HepG2 (cell line): ENCODE results near the gene COQ7. TPM values are rescaled to one million over a fixed set of nuclear protein-coding genes. Genes with fewer than 3 reads are reported as not detected.

Experiments
- BRD4 ChIP-seq: sonication (generic); formaldehyde crosslinking; IDR thresholded peaks from 2 replicates; pipeline ENCODE4 v1.4.0; 2020; ENCODE audit warnings: missing genetic modification reagents
- CREB1 ChIP-seq, 2 experiments: fragments of 450-650 bp in 1 of 2; IDR thresholded peaks; 2 replicates each; pipeline ENCODE4 v1.6.1; 2016 to 2017; ENCODE audit warnings: control low read depth in 1 of 2, mild to moderate bottlenecking in 1 of 2, missing compliant biosample characterization in 1 of 2, missing genetic modification characterization in 1 of 2
- DMAP1 ChIP-seq: IDR thresholded peaks from 2 replicates; pipeline ENCODE4 v1.6.1; 2016
- EHMT2 ChIP-seq: fragments of 200-600 bp; sonication (generic); IDR thresholded peaks from 2 replicates; pipeline ENCODE4 v1.7.0; 2017; ENCODE audit warnings: antibody characterized with exemption, low read depth, low read length, borderline replicate concordance
- ELF3 ChIP-seq: IDR thresholded peaks from 2 replicates; pipeline ENCODE4 v1.6.1; 2016; ENCODE audit warnings: missing genetic modification reagents, missing compliant biosample characterization
- GPBP1L1 ChIP-seq: sonication (generic); formaldehyde crosslinking; IDR thresholded peaks from 2 replicates; pipeline ENCODE4 v1.5.0; 2020; ENCODE audit warnings: mild to moderate bottlenecking, missing genetic modification reagents
- HBP1 ChIP-seq: IDR thresholded peaks from 2 replicates; pipeline ENCODE4 v1.6.1; 2016; ENCODE audit warnings: low read depth, control low read depth
- HOXA5 ChIP-seq: sonication (generic); formaldehyde crosslinking; IDR thresholded peaks from 2 replicates; pipeline ENCODE4 v1.4.0; 2020; ENCODE audit warnings: missing genetic modification reagents
- MIER3 ChIP-seq: IDR thresholded peaks from 2 replicates; pipeline ENCODE4 v1.6.1; 2016; ENCODE audit warnings: missing compliant biosample characterization, borderline replicate concordance
- ONECUT2 ChIP-seq: sonication (generic); formaldehyde crosslinking; IDR thresholded peaks from 2 replicates; pipeline ENCODE4 v1.4.0; 2020; ENCODE audit warnings: missing genetic modification reagents
- PHF20 ChIP-seq: sonication (generic); formaldehyde crosslinking; IDR thresholded peaks from 2 replicates; pipeline ENCODE4 v1.5.0; 2020; ENCODE audit warnings: mild to moderate bottlenecking, missing genetic modification reagents
- RNF219 ChIP-seq: sonication (generic); formaldehyde crosslinking; IDR thresholded peaks from 2 replicates; pipeline ENCODE4 v1.5.0; 2020; ENCODE audit warnings: mild to moderate bottlenecking, missing genetic modification reagents
- SOX5 ChIP-seq: IDR thresholded peaks from 2 replicates; pipeline ENCODE4 v1.6.1; 2016; ENCODE audit warnings: borderline replicate concordance
- TSC22D2 ChIP-seq: sonication (generic); formaldehyde crosslinking; IDR thresholded peaks from 2 replicates; pipeline ENCODE4 v1.5.1; 2020; ENCODE audit warnings: missing genetic modification reagents, mild to moderate bottlenecking, borderline replicate concordance
- ZBTB3 ChIP-seq: sonication (generic); formaldehyde crosslinking; IDR thresholded peaks from 2 replicates; pipeline ENCODE4 v1.4.0; 2020; ENCODE audit warnings: low read depth, mild to moderate bottlenecking, moderate library complexity, missing genetic modification reagents, borderline replicate concordance
- ZNF205 ChIP-seq: IDR thresholded peaks from 2 replicates; pipeline ENCODE4 v1.6.1; 2018; ENCODE audit warnings: missing biosample characterization, missing genetic modification reagents
- ZNF549 ChIP-seq: sonication (generic); formaldehyde crosslinking; IDR thresholded peaks from 2 replicates; pipeline ENCODE4 v1.5.0; 2020; ENCODE audit warnings: missing genetic modification reagents
- ZNF784 ChIP-seq: sonication (generic); formaldehyde crosslinking; IDR thresholded peaks from 2 replicates; pipeline ENCODE4 v1.5.1; 2020; ENCODE audit warnings: missing genetic modification reagents, mild to moderate bottlenecking, borderline replicate concordance
- ZNF800 ChIP-seq: sonication (generic); formaldehyde crosslinking; IDR thresholded peaks from 2 replicates; pipeline ENCODE4 v1.4.0; 2020; ENCODE audit warnings: missing genetic modification reagents
- ZNF83 ChIP-seq: sonication (generic); formaldehyde crosslinking; IDR thresholded peaks from 2 replicates; pipeline ENCODE4 v1.4.0; 2020; ENCODE audit warnings: missing genetic modification reagents, mild to moderate bottlenecking, borderline replicate concordance
- polyA plus RNA-seq, 8 experiments: library from polyadenylated mRNA; depleted of rRNA in 3 of 8; stranded (reverse) in 7 of 8; unstranded in 1 of 8; fragments of >200 nt; fragmentation: Illumina TruSeq in 4 of 8; extraction: Trizol in 4 of 8; gene quantifications; 2 replicates each; pipeline versions ENCODE4 v1.2.1 to v1.2.3, GENCODE V29; 2011 to 2016; ENCODE audit warnings: low read depth in 4 of 8, missing spikeins in 1 of 8, mixed read lengths in 1 of 8; ENCODE audit not compliant: insufficient read depth in 1 of 8
- total RNA-seq, 5 experiments: library from RNA; depleted of rRNA; stranded (reverse); fragments of >200 nt; fragmentation: Illumina TruSeq; extraction: Trizol; gene quantifications; 2 replicates each; pipeline ENCODE4 v1.2.3, GENCODE V29; 2016; ENCODE audit warnings: low read depth in 1 of 5

COQ7 gene
- total and polyA plus RNA-seq, 2 of the 13 experiments (the other 11 are each of a cell fraction or from before 2014, with no cell fraction given) = 20.1 to 45.7 TPM

- TF ChIP-seq ZNF800 (CRISPR knock-in tag) = no peak
- TF ChIP-seq SOX5 (CRISPR knock-in tag) = peak; percentile 37; the same call in 1 of the 2 replicates
- TF ChIP-seq ZNF83 (CRISPR knock-in tag) = no peak
- peak; percentile 31 for TF ChIP-seq ELF3
- 0 out of 2 replicates have a peak, but pooled peaks have one; percentile 24 for TF ChIP-seq TSC22D2 (CRISPR knock-in tag)
- no peak for TF ChIP-seq ZBTB3 (CRISPR knock-in tag)
- TF ChIP-seq ZNF784 (CRISPR knock-in tag) = 0 out of 2 replicates have a peak, but pooled peaks have one; percentile 15
- 0 out of 2 replicates have a peak, but pooled peaks have one; percentile 64 for TF ChIP-seq RNF219 (CRISPR knock-in tag)
- no peak for TF ChIP-seq MIER3
- peak; percentile 43; the same call in 1 of the 2 replicates for TF ChIP-seq ZNF549 (CRISPR knock-in tag)
- TF ChIP-seq CREB1 (IDR thresholded peaks at IDR 0.05) = peak; percentile 69
- TF ChIP-seq CREB1 (CRISPR knock-in tag; IDR thresholded peaks at IDR 0.05) = peak; percentile 86
- no peak for TF ChIP-seq GPBP1L1 (CRISPR knock-in tag)
- TF ChIP-seq HBP1 = 0 out of 2 replicates have a peak, but pooled peaks have one; percentile 60
- peak; percentile 63; the same call in 1 of the 2 replicates for TF ChIP-seq EHMT2
- TF ChIP-seq ONECUT2 = no peak
- TF ChIP-seq HOXA5 (CRISPR knock-in tag) = no peak
- 0 out of 2 replicates have a peak, but pooled peaks have one; percentile 33 for TF ChIP-seq ZNF205 (CRISPR knock-in tag)
- peak; percentile 90 for TF ChIP-seq DMAP1
- TF ChIP-seq BRD4 = no peak
- TF ChIP-seq PHF20 (CRISPR knock-in tag) = peak; percentile 51; the same call in 1 of the 2 replicates
Measured at GRCh38 chr16:19094542-19095365, 27.3 kb downstream of the COQ7 start (continued).
